ENCODE measurements around the gene PLA2G6. TPM values are rescaled to one million over a fixed set of nuclear protein-coding genes. Genes with fewer than 3 reads are reported as not detected.

Gene PLA2G6
- total and polyA plus RNA-seq, 2 of the 13 experiments (the other 11 are each of a cell fraction or from before 2014, with no cell fraction given), result 4.8 to 11.5 TPM

DNA sequence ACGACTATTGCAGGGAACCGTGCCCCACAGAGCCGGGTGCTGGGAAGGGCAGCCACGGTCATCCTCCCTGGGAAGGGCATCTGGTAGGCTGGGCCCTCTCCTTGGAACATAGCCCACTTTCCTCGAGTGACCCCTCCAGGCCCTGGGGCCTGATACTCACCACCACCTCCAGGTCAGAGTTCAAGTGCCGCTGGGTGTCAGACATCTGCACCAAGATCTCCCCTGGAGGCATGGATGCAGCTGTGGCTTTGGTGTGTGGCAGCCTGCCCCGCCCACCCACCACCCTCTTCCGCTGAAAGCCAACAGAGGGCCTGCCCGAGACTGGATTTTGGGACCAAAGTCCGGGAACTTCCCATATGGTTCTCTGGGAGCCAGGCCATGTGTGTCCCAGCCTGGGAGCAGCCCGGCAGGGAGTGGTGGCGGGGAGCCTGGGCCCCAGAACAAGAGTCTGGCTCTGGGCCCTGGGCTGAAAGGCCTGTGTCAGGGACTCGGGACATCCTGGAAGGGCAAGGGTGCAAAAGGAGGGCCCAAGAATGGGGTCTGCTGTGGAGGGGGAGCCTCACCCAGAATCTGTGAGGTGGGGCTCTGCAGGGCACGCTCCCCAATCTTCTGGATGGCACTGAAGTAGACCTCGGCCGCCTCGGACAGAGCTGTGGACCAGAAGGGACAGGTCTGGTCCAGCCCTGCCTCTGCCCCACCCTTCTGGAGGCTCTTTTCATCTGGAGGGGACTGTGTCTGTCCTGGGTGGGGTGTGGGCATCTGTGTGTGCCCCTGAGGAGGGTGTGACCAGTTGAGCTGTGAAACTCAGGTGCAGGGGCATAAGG lies 73.7 kb downstream of the PLA2G6 start (continued):
- TF ChIP-seq, protein P1, sequence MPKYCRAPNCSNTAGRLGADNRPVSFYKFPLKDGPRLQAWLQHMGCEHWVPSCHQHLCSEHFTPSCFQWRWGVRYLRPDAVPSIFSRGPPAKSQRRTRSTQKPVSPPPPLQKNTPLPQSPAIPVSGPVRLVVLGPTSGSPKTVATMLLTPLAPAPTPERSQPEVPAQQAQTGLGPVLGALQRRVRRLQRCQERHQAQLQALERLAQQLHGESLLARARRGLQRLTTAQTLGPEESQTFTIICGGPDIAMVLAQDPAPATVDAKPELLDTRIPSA (CRISPR knock-in tag; IDR thresholded peaks at IDR 0.05; ENCODE audit: borderline replicate concordance), result no peak
- TF ChIP-seq, protein P2, sequence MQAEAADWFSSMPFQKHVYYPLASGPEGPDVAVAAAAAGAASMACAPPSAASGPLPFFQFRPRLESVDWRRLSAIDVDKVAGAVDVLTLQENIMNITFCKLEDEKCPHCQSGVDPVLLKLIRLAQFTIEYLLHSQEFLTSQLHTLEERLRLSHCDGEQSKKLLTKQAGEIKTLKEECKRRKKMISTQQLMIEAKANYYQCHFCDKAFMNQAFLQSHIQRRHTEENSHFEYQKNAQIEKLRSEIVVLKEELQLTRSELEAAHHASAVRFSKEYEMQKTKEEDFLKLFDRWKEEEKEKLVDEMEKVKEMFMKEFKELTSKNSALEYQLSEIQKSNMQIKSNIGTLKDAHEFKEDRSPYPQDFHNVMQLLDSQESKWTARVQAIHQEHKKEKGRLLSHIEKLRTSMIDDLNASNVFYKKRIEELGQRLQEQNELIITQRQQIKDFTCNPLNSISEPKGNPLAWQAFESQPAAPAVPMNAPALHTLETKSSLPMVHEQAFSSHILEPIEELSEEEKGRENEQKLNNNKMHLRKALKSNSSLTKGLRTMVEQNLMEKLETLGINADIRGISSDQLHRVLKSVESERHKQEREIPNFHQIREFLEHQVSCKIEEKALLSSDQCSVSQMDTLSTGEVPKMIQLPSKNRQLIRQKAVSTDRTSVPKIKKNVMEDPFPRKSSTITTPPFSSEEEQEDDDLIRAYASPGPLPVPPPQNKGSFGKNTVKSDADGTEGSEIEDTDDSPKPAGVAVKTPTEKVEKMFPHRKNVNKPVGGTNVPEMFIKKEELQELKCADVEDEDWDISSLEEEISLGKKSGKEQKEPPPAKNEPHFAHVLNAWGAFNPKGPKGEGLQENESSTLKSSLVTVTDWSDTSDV (CRISPR knock-in tag; IDR thresholded peaks at IDR 0.05), result no peak
- TF ChIP-seq, protein P3, sequence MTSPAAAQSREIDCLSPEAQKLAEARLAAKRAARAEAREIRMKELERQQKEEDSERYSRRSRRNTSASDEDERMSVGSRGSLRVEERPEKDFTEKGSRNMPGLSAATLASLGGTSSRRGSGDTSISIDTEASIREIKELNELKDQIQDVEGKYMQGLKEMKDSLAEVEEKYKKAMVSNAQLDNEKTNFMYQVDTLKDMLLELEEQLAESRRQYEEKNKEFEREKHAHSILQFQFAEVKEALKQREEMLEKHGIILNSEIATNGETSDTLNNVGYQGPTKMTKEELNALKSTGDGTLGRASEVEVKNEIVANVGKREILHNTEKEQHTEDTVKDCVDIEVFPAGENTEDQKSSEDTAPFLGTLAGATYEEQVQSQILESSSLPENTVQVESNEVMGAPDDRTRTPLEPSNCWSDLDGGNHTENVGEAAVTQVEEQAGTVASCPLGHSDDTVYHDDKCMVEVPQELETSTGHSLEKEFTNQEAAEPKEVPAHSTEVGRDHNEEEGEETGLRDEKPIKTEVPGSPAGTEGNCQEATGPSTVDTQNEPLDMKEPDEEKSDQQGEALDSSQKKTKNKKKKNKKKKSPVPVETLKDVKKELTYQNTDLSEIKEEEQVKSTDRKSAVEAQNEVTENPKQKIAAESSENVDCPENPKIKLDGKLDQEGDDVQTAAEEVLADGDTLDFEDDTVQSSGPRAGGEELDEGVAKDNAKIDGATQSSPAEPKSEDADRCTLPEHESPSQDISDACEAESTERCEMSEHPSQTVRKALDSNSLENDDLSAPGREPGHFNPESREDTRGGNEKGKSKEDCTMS (CRISPR knock-in tag; conservative IDR thresholded peaks at IDR 0.05), result no peak
- TF ChIP-seq, protein P4, sequence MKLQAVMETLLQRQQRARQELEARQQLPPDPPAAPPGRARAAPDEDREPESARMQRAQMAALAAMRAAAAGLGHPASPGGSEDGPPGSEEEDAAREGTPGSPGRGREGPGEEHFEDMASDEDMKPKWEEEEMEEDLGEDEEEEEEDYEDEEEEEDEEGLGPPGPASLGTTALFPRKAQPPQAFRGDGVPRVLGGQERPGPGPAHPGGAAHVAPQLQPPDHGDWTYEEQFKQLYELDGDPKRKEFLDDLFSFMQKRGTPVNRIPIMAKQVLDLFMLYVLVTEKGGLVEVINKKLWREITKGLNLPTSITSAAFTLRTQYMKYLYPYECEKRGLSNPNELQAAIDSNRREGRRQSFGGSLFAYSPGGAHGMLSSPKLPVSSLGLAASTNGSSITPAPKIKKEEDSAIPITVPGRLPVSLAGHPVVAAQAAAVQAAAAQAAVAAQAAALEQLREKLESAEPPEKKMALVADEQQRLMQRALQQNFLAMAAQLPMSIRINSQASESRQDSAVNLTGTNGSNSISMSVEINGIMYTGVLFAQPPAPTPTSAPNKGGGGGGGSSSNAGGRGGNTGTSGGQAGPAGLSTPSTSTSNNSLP (IDR thresholded peaks at IDR 0.05; ENCODE audit: low read depth, low read length), result no peak
- TF ChIP-seq CHD2 (IDR thresholded peaks at IDR 0.05; ENCODE audit: low read depth, low read length), result no peak
- TF ChIP-seq, protein P5, sequence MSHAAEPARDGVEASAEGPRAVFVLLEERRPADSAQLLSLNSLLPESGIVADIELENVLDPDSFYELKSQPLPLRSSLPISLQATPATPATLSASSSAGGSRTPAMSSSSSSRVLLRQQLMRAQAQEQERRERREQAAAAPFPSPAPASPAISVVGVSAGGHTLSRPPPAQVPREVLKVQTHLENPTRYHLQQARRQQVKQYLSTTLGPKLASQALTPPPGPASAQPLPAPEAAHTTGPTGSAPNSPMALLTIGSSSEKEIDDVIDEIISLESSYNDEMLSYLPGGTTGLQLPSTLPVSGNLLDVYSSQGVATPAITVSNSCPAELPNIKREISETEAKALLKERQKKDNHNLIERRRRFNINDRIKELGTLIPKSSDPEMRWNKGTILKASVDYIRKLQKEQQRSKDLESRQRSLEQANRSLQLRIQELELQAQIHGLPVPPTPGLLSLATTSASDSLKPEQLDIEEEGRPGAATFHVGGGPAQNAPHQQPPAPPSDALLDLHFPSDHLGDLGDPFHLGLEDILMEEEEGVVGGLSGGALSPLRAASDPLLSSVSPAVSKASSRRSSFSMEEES (CRISPR knock-in tag; IDR thresholded peaks at IDR 0.05), result peak; percentile 26; the same call in 1 of the 2 replicates
- peak; percentile 81 for TF ChIP-seq GFI1 (CRISPR knock-in tag; IDR thresholded peaks at IDR 0.05; ENCODE audit: borderline replicate concordance)
- no peak for TF ChIP-seq ZSCAN30 (CRISPR knock-in tag; IDR thresholded peaks at IDR 0.05)
- TF ChIP-seq, protein P6, sequence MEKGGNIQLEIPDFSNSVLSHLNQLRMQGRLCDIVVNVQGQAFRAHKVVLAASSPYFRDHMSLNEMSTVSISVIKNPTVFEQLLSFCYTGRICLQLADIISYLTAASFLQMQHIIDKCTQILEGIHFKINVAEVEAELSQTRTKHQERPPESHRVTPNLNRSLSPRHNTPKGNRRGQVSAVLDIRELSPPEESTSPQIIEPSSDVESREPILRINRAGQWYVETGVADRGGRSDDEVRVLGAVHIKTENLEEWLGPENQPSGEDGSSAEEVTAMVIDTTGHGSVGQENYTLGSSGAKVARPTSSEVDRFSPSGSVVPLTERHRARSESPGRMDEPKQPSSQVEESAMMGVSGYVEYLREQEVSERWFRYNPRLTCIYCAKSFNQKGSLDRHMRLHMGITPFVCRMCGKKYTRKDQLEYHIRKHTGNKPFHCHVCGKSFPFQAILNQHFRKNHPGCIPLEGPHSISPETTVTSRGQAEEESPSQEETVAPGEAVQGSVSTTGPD (CRISPR knock-in tag; IDR thresholded peaks at IDR 0.05), result peak; percentile 89
- TF ChIP-seq, protein P7, sequence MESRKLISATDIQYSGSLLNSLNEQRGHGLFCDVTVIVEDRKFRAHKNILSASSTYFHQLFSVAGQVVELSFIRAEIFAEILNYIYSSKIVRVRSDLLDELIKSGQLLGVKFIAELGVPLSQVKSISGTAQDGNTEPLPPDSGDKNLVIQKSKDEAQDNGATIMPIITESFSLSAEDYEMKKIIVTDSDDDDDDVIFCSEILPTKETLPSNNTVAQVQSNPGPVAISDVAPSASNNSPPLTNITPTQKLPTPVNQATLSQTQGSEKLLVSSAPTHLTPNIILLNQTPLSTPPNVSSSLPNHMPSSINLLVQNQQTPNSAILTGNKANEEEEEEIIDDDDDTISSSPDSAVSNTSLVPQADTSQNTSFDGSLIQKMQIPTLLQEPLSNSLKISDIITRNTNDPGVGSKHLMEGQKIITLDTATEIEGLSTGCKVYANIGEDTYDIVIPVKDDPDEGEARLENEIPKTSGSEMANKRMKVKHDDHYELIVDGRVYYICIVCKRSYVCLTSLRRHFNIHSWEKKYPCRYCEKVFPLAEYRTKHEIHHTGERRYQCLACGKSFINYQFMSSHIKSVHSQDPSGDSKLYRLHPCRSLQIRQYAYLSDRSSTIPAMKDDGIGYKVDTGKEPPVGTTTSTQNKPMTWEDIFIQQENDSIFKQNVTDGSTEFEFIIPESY (CRISPR knock-in tag; IDR thresholded peaks at IDR 0.05), result peak; percentile 29
- TF ChIP-seq JARID2 (CRISPR knock-in tag; IDR thresholded peaks at IDR 0.05; ENCODE audit: insufficient replicate concordance), result no peak
- TF ChIP-seq NR1H2 (CRISPR knock-in tag; IDR thresholded peaks at IDR 0.05; ENCODE audit: borderline replicate concordance, low read depth), result no peak
- no peak for TF ChIP-seq RORA (CRISPR knock-in tag; IDR thresholded peaks at IDR 0.05)
